BE2C (cell line): ENCODE data around the gene TSPYL1.
A peak's percentile ranks its signal among the peaks of the same experiment; 100 is the strongest.

Experiments used
- DNase-seq: peaks from one replicate; pipeline ENCODE4 v3.0.0-alpha.2; 2020
- H3K27me3 ChIP-seq: fragments of 250-450 bp; sonication (Bioruptor Pico); 2 replicates; pipeline ENCODE4 v1.5.1; 2020; ENCODE audit warnings: mild to moderate bottlenecking
- H3K36me3 ChIP-seq: fragments of 250-450 bp; sonication (Bioruptor Pico); 2 replicates; pipeline ENCODE4 v1.5.1; 2020; ENCODE audit warnings: mild to moderate bottlenecking
- H3K4me1 ChIP-seq: fragments of 250-450 bp; sonication (Bioruptor Pico); 2 replicates; pipeline ENCODE4 v1.5.1; 2020
- H3K4me3 ChIP-seq: 2 replicates; pipeline ENCODE4 v1.5.1; 2011; ENCODE audit warnings: low read depth, low read length
- H3K9me3 ChIP-seq: fragments of 250-450 bp; sonication (Bioruptor Pico); 2 replicates; pipeline ENCODE4 v1.5.1; 2020
- CTCF ChIP-seq: IDR thresholded peaks from 2 replicates; pipeline ENCODE4 v1.5.1; 2012; ENCODE audit warnings: mild to moderate bottlenecking, low read depth, low read length

Gene TSPYL1

DNA sequence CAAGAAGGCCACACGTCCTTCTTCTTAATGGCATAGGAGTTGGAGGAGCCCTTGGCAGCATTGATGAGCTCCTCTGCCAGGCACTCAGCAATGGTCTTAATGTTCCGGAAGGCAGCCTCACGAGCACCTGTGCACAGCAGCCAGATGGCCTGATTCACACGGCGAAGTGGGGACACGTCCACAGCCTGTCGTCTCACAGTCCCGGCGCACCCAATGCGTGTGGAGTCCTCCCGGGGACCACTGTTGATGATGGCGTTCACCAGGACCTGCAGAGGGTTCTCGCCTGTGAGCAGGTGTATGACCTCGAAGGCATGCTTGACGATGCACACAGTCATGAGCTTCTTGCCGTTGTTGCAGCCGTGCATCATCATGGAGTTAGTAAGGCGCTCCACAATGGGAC, 21.2 kb downstream of the TSPYL1 start:
- Histone ChIP-seq H3K4me3 (no peak overlapping the region), H3K36me3 (peaks cover 4% of the 10 kb centered on the region), H3K27me3 (no peaks in the 10 kb centered on the region), H3K4me1 (no peaks in the 10 kb centered on the region), H3K9me3 (no peaks in the 10 kb centered on the region)
- no peak for DNase-seq
- no peak for TF ChIP-seq CTCF

- DNase-seq, result no peak
- H3K4me1 ChIP-seq, result peaks cover 7% of the 10 kb centered on the region; the same call in 1 of the 2 replicates
- peaks cover 11% of the 10 kb centered on the region for H3K36me3 ChIP-seq
- no peaks in the 10 kb centered on the region for H3K9me3 ChIP-seq
- H3K4me3 ChIP-seq, result no peak overlapping the region
- no peak for TF ChIP-seq CTCF
- H3K27me3 ChIP-seq, result no peaks in the 10 kb centered on the region
These were observed 23.0 kb downstream of the TSPYL1 start for GRCh38 chr6:116256694-116257093.

GRCh38 chr6:116255246-116255800, 24.4 kb downstream of the TSPYL1 start:
- no peak for TF ChIP-seq CTCF
- Histone ChIP-seq H3K27me3 (no peaks in the 10 kb centered on the region), H3K4me3 (peak overlapping the region; percentile 98), H3K4me1 (peaks cover 8% of the 10 kb centered on the region; the same call in 1 of the 2 replicates), H3K36me3 (peaks cover 11% of the 10 kb centered on the region), H3K9me3 (no peaks in the 10 kb centered on the region)
- no peak for DNase-seq

GRCh38 chr6:116254297-116255056, 25.3 kb downstream of the TSPYL1 start:
- Histone ChIP-seq H3K4me3 (peak overlapping the region; percentile 98), H3K36me3 (peaks cover 8% of the 10 kb centered on the region), H3K9me3 (no peaks in the 10 kb centered on the region), H3K27me3 (no peaks in the 10 kb centered on the region), H3K4me1 (peaks cover 8% of the 10 kb centered on the region; the same call in 1 of the 2 replicates)
- TF ChIP-seq CTCF, result no peak
- no peak for DNase-seq

GRCh38 chr6:116253505-116254296, 26.0 kb downstream of the TSPYL1 start, which contains the start of gene TSPYL4:
Gene TSPYL4, minus strand, starts transcription at chr6:116254075. Its CDS starts 67 bp downstream, at chr6:116254008.
- DNase-seq, result peak; percentile 95
- no peaks in the 10 kb centered on the region for H3K9me3 ChIP-seq
- H3K36me3 ChIP-seq, result peaks cover 7% of the 10 kb centered on the region
- no peaks in the 10 kb centered on the region for H3K27me3 ChIP-seq
- TF ChIP-seq CTCF, result no peak
- peak within 1 kb of the TSS; percentile 98 for H3K4me3 ChIP-seq
- peaks cover 12% of the 10 kb centered on the region for H3K4me1 ChIP-seq
